Measurements from ENCODE around the gene PROKR2. TPM values are rescaled to one million over a fixed set of nuclear protein-coding genes. Genes with fewer than 3 reads are reported as not detected.

PROKR2 gene
- total RNA-seq, result not detected in 2 replicates

DNA sequence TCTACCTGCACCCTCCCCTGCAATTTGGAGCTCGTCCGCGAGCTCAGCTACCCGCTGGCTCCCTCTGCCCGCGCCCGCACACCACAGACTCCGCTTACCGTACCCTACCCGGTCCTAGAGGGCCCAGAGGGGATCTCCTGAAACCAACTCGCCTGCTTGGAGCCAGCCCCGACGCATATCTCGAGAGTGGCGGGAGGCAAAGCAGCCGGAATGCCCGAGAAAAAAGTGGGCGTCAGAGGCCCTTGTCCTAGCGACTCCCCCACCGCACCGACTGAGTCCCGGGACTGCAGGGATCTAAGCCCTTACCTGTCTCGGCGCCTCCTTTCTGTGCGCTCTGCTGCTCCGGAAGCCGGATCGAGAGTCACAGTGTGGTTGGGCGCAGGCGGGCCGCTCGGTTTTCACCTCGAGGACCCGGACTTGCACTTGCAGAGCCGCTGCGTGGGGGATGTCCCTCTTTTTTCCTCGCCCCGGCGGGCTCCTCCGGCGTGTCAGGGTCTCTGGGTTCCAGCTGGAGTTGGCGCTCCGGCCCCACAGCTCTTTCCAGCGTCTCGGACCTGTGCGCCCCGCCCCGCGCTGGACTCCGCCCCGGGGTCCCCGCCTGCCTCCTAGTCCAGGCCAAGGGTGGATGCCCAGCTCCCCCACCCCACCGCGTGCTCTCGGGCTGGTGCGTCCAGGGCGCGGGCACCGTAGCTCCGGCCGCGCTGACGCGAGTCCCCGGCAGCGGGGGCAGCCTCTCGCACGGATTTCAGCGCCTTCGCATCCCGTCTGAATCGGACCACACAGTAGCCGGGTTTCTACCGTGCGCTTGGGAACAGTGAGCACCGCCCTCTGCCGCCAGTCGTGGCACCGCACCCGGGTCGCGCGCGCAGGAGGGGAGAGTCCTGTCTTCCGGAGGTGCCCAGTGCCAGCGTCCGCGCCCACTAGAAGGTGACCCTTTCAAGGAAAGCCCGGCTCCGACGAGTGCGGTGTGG lies at the start of gene PROKR2:
PROKR2 (minus strand) TSS at position 767 of the 971 bp plus-strand sequence. CDS start 2,585 bp downstream, outside the sequence.

Other genes starting within 250 kb of the PROKR2 start
- gene TMEM230, start 203.9 kb downstream of the PROKR2 start, total RNA-seq, result 41.3 and 72.6 TPM in 2 replicates
- gene PCNA, start 197.0 kb downstream of the PROKR2 start, total RNA-seq, result 151 and 175 TPM in 2 replicates
- gene CDS2, start 189.9 kb downstream of the PROKR2 start, total RNA-seq, result 37.1 and 78.1 TPM in 2 replicates